ENCODE data around the gene ACRV1. TPM values are rescaled to one million over a fixed set of nuclear protein-coding genes. Genes with fewer than 3 reads are reported as not detected.

ACRV1 gene
- total RNA-seq, 4 donors from 2014 or later = not detected

- intact Hi-C loops (cut with DNase I) = loop anchor here (10.0 kb wide), 1 partner anchor 249 kb away; no protein-coding TSS in a partner anchor
- DNase-seq = peak; percentile 83 to 84
- WGBS, 2 donors = 0 to 1% methylated on average over 38 to 39 of the region's 51 CpGs
Measured at GRCh38 chr11:125625630-125626287, 54.9 kb downstream of the ACRV1 start.

DNA sequence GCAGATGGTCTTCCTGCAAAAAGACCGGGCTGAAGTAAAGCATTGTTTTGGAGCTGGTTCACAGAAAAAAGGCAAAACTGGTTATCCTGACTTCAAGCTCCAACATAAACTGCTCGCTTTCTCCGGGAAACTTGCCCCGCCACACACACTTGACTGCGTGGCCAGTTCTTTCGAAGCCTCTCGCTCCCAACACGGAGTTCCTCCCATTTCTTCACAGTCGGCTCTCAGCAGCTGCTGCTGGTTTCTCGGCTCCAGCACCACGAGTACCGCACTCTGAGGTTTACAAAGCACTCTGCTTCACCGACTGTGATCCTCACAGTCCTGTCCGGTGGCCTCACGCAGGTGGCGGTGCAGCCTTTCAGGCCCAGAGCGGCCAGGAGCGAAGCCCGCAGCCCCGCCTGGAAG, 55.4 kb downstream of the ACRV1 start:
- peak overlapping the region; percentile 12 to 67 (median 62) for H3K4me3 ChIP-seq (replicated peaks in 1 of 3)
- intact Hi-C loops (cut with DNase I) = loop anchor here (10.0 kb wide), 1 partner anchor 250 kb away; no protein-coding TSS in a partner anchor
- DNase-seq = peak; percentile 75 to 78
- H3K9me3 ChIP-seq = no peaks in the 10 kb centered on the region
- peak overlapping the region; percentile 89 to 95 (median 93) for H3K27ac ChIP-seq
- H3K4me1 ChIP-seq = peaks cover 9 to 15% of the 10 kb centered on the region in 2 donors
- H3K27me3 ChIP-seq = no peaks in the 10 kb centered on the region
- WGBS, 2 donors = 0 to 1% methylated on average over 16 of the region's 20 CpGs
- peaks cover 16 to 17% of the 10 kb centered on the region in 2 donors for H3K36me3 ChIP-seq
- TF ChIP-seq POLR2A (IDR thresholded peaks at IDR 0.05) (no peak), CTCF (IDR thresholded peaks at IDR 0.05) (no peak)

More at GRCh38 chr11:125625630-125626287, 54.9 kb downstream of the ACRV1 start:
- TF ChIP-seq CTCF (IDR thresholded peaks at IDR 0.05) (no peak), POLR2A (IDR thresholded peaks at IDR 0.05) (peak in 1 of 2 donors; percentile 73)
- no peaks in the 10 kb centered on the region for H3K27me3 ChIP-seq
- peaks cover 11 to 12% of the 10 kb centered on the region in 2 donors for H3K36me3 ChIP-seq
- H3K4me1 ChIP-seq = peaks cover 9 to 15% of the 10 kb centered on the region in 2 donors
- peak overlapping the region; percentile 12 to 67 (median 62) for H3K4me3 ChIP-seq (replicated peaks in 1 of 3)
- peak overlapping the region; percentile 89 to 95 (median 93) for H3K27ac ChIP-seq
- no peaks in the 10 kb centered on the region for H3K9me3 ChIP-seq

GRCh38 chr11:125624756-125625213, 55.9 kb downstream of the ACRV1 start, which contains the start of gene CHEK1:
Gene CHEK1, plus strand, starts transcription at chr11:125625163. Its CDS starts 1,606 bp downstream, at chr11:125626769.
- peak in 1 of 2 donors; percentile 8 for DNase-seq
- Histone ChIP-seq H3K27me3 (no peaks in the 10 kb centered on the region), H3K36me3 (peaks cover 21% of the 10 kb centered on the region in 2 donors), H3K4me1 (peaks cover 9 to 15% of the 10 kb centered on the region in 2 donors), H3K9me3 (no peaks in the 10 kb centered on the region), H3K4me3 (replicated peaks in 1 of 3) (peak within 1 kb of the TSS; percentile 12 to 67 (median 62)), H3K27ac (peak within 1 kb of the TSS; percentile 89 to 95 (median 93))
- TF ChIP-seq CTCF (IDR thresholded peaks at IDR 0.05) (no peak), POLR2A (IDR thresholded peaks at IDR 0.05) (no peak)
- intact Hi-C loops (cut with DNase I) = loop anchor here (10.0 kb wide), 1 partner anchor 250 kb away; no protein-coding TSS in a partner anchor
- WGBS, 2 donors = 55 to 64% methylated on average over 9 of the region's 9 CpGs

DNA sequence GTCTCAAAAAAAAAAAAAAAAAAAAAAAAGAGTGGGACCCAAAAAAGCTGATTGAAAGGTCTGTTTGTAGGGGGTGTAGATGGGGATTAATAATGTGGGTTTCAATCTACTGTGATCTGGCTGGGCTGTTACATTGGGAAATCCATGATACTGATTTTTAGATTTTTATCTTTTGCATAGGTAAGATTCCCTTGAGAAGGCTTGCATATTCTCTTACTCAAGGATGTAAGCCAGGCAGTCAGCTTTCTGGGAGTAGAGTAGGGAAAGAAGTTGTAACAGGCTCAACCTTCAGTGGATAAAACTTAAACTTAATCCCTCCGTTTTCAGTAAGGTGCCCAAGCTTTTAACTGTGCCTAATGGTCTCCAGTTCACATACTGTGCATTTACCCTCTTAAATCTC, 57.6 kb downstream of the ACRV1 start:
- Histone ChIP-seq H3K4me3 (replicated peaks in 1 of 3) (no peak overlapping the region), H3K9me3 (no peaks in the 10 kb centered on the region), H3K36me3 (peaks cover 37 to 38% of the 10 kb centered on the region in 2 donors), H3K27ac (no peak overlapping the region), H3K4me1 (peaks cover 9 to 15% of the 10 kb centered on the region in 2 donors), H3K27me3 (no peaks in the 10 kb centered on the region)
- intact Hi-C loops (cut with DNase I) = loop anchor here (10.0 kb wide), 1 partner anchor 252 kb away; no protein-coding TSS in a partner anchor
- TF ChIP-seq POLR2A (IDR thresholded peaks at IDR 0.05) (no peak), CTCF (IDR thresholded peaks at IDR 0.05) (no peak)
- no peak for DNase-seq
- 92 to 94% methylated on average over 1 of the region's 1 CpG for WGBS, 2 donors

DNA sequence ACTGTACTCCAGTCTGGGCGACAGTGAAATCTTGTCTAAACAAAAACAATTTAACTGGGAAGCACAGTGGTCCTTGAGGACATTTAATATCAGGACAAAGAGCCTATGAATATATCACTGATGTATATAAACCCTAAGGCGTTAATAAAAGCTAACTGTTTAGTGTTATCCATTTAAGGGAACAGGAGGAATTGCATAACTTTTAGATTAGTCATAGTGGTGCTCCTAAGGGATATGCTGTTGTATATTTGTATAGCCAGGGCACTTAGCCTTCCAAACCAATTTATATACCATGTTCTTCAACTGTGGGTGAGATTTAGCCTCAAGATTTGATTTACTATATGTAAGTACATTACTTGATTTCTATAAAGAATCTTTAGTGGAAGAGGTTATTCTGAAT, 58.7 kb downstream of the ACRV1 start:
- WGBS, 2 donors = 84 to 93% methylated on average over 2 of the region's 2 CpGs
- no peak overlapping the region for H3K4me3 ChIP-seq (replicated peaks in 1 of 3)
- H3K4me1 ChIP-seq = peaks cover 9 to 15% of the 10 kb centered on the region in 2 donors
- intact Hi-C loops (cut with DNase I) = loop anchor here (10.0 kb wide), 1 partner anchor 253 kb away; no protein-coding TSS in a partner anchor
- no peaks in the 10 kb centered on the region for H3K9me3 ChIP-seq
- no peaks in the 10 kb centered on the region for H3K27me3 ChIP-seq
- no peak for TF ChIP-seq CTCF (IDR thresholded peaks at IDR 0.05)
- TF ChIP-seq POLR2A (IDR thresholded peaks at IDR 0.05) = no peak
- H3K27ac ChIP-seq = no peak overlapping the region
- no peak for DNase-seq
- H3K36me3 ChIP-seq = peaks cover 43 to 45% of the 10 kb centered on the region in 2 donors
